Liver (tissue), 9 donors: ENCODE measurements around the gene PAFAH1B2. TPM values are rescaled to one million over a fixed set of nuclear protein-coding genes. Genes with fewer than 3 reads are reported as not detected.

Experiments
- DNase-seq: peaks from one replicate; pipeline ENCODE4 v3.0.0-alpha.2; 2017; ENCODE audit warnings: low spot score
- H3K27ac ChIP-seq, 2 donors: one replicate each; pipeline ENCODE4 v1.7.0; 2013; ENCODE audit warnings: inconsistent platforms in 2 of 2, low read length in 2 of 2, control low read depth in 1 of 2, low read depth in 1 of 2, mild to moderate bottlenecking in 1 of 2
- H3K27me3 ChIP-seq, 4 donors: one replicate each; pipeline versions ENCODE4 v1.6.1 to v1.7.0; 2013; ENCODE audit warnings: low read length in 3 of 4, inconsistent platforms in 1 of 4, mild to moderate bottlenecking in 1 of 4, moderate library complexity in 1 of 4; ENCODE audit not compliant: control insufficient read depth in 4 of 4, insufficient read depth in 4 of 4
- H3K36me3 ChIP-seq, 4 donors: one replicate each; pipeline versions ENCODE4 v1.6.1 to v1.7.0; 2013; ENCODE audit warnings: low read length in 3 of 4, mild to moderate bottlenecking in 3 of 4, low read depth in 1 of 4, moderate library complexity in 1 of 4; ENCODE audit not compliant: control insufficient read depth in 4 of 4, insufficient read depth in 3 of 4
- H3K4me1 ChIP-seq, 4 donors: one replicate each; pipeline versions ENCODE4 v1.6.1 to v1.7.0; 2013; ENCODE audit warnings: low read length in 3 of 4, mild to moderate bottlenecking in 3 of 4, moderate library complexity in 1 of 4; ENCODE audit not compliant: control insufficient read depth in 4 of 4, insufficient read depth in 4 of 4
- H3K4me3 ChIP-seq, 3 donors: one replicate each; pipeline versions ENCODE4 v1.6.1 to v1.7.0; 2013; ENCODE audit warnings: low read length in 3 of 3, control low read depth in 1 of 3, low read depth in 1 of 3, mild to moderate bottlenecking in 1 of 3
- H3K9ac ChIP-seq, 2 donors: one replicate each; pipeline ENCODE4 v1.7.0; 2013; ENCODE audit warnings: low read length in 2 of 2, mild to moderate bottlenecking in 2 of 2, moderate library complexity in 2 of 2, control low read depth in 1 of 2, low read depth in 1 of 2
- H3K9me3 ChIP-seq, 4 donors: one replicate each; pipeline versions ENCODE4 v1.6.1 to v1.7.0; 2013; ENCODE audit warnings: low read length in 3 of 4; ENCODE audit not compliant: control insufficient read depth in 4 of 4
- CTCF ChIP-seq: fragments of 150-350 bp; IDR thresholded peaks from 2 replicates; pipeline ENCODE4 v1.5.1; 2017; ENCODE audit warnings: improper control_type of control experiment, low read depth, low read length; ENCODE audit not compliant: missing input control
- EGR1 ChIP-seq, 2 donors: IDR thresholded peaks; 2 replicates each; pipeline ENCODE4 v1.6.1; 2016 to 2018; ENCODE audit warnings: antibody characterized with exemption in 2 of 2, low read depth in 2 of 2
- FOXA1 ChIP-seq: IDR thresholded peaks from 2 replicates; pipeline ENCODE4 v1.6.1; 2016; ENCODE audit warnings: antibody characterized with exemption
- FOXA2 ChIP-seq: IDR thresholded peaks from 2 replicates; pipeline ENCODE4 v1.6.1; 2016; ENCODE audit warnings: antibody characterized with exemption
- HNF4A ChIP-seq, 2 donors: conservative IDR thresholded peaks; 2 replicates each; pipeline ENCODE4 v1.6.1; 2016; ENCODE audit warnings: antibody characterized with exemption in 2 of 2, mild to moderate bottlenecking in 2 of 2
- HNF4G ChIP-seq: IDR thresholded peaks from 2 replicates; pipeline ENCODE4 v1.6.1; 2016; ENCODE audit warnings: antibody characterized with exemption
- JUND ChIP-seq, 2 donors: IDR thresholded peaks; 2 replicates each; pipeline ENCODE4 v1.6.1; 2016; ENCODE audit warnings: antibody characterized with exemption in 2 of 2
- MAX ChIP-seq: IDR thresholded peaks from 2 replicates; pipeline ENCODE4 v1.6.1; 2016; ENCODE audit warnings: antibody characterized with exemption
- NR2F2 ChIP-seq: IDR thresholded peaks from 2 replicates; pipeline ENCODE4 v1.6.1; 2016; ENCODE audit warnings: antibody characterized with exemption
- RAD21 ChIP-seq, 2 donors: IDR thresholded peaks; 2 replicates each; pipeline ENCODE4 v1.6.1; 2016; ENCODE audit warnings: antibody characterized with exemption in 2 of 2, mild to moderate bottlenecking in 2 of 2
- RXRA ChIP-seq, 2 donors: IDR thresholded peaks; 2 replicates each; pipeline ENCODE4 v1.6.1; 2017 to 2018; ENCODE audit warnings: antibody characterized with exemption in 2 of 2, mild to moderate bottlenecking in 1 of 2
- SP1 ChIP-seq: IDR thresholded peaks from 2 replicates; pipeline ENCODE4 v1.6.1; 2018; ENCODE audit warnings: antibody characterized with exemption, mild to moderate bottlenecking
- TAF1 ChIP-seq: conservative IDR thresholded peaks from 2 replicates; pipeline ENCODE4 v1.6.1; 2016; ENCODE audit warnings: antibody characterized with exemption, mild to moderate bottlenecking
- YY1 ChIP-seq: IDR thresholded peaks from 2 replicates; pipeline ENCODE4 v1.6.1; 2016; ENCODE audit warnings: antibody characterized with exemption, mild to moderate bottlenecking
- WGBS: extraction: QIAGEN DNeasy Blood & Tissue Kit; methylation state at CpG from one replicate; pipeline ENCODE4 v1.1.7; 2013; 5-methylcytosine and 5-hydroxymethylcytosine counted together
- polyA plus RNA-seq, 2 donors: library from polyadenylated mRNA; stranded (reverse) in 1 of 2; unstranded in 1 of 2; fragments of 200-250 nt in 1 of 2; fragments of >200 nt in 1 of 2; fragmentation: Nextera tagmentation in 1 of 2; extraction: Ambion mirVana in 1 of 2; gene quantifications; one replicate each; pipeline versions ENCODE4 v1.2.1 to v1.2.3, GENCODE V29; 2013 to 2015
- total RNA-seq, 2 donors: library from RNA; depleted of rRNA; stranded (reverse); fragments of >200 nt; gene quantifications; one replicate each; pipeline ENCODE4 v1.2.3, GENCODE V29; 2014
- TF ChIP-seq, protein P1 (sequence below): IDR thresholded peaks from 2 replicates; pipeline ENCODE4 v1.6.1; 2016; ENCODE audit warnings: antibody characterized with exemption
- TF ChIP-seq, protein P2 (sequence below): IDR thresholded peaks from 2 replicates; pipeline ENCODE4 v1.6.1; 2016; ENCODE audit warnings: antibody characterized with exemption
- donor health status: healthy.
- donor health status: healthy.
- donor health status: healthy.
- donor health status: healthy.
- donor health status: healthy.

The PAFAH1B2 gene
- total and polyA plus RNA-seq, 4 donors: 12.7 to 39.8 (median 24.9) TPM

- Histone ChIP-seq H3K9ac (no peak overlapping the region), H3K27ac (no peak overlapping the region), H3K27me3 (no peaks in the 10 kb centered on the region), H3K4me3 (no peak overlapping the region), H3K36me3 (no peaks in the 10 kb centered on the region), H3K4me1 (no peaks in the 10 kb centered on the region), H3K9me3 (no peaks in the 10 kb centered on the region)
- TF ChIP-seq RAD21 (IDR thresholded peaks at IDR 0.05): no peak
- TF ChIP-seq, protein P1, sequence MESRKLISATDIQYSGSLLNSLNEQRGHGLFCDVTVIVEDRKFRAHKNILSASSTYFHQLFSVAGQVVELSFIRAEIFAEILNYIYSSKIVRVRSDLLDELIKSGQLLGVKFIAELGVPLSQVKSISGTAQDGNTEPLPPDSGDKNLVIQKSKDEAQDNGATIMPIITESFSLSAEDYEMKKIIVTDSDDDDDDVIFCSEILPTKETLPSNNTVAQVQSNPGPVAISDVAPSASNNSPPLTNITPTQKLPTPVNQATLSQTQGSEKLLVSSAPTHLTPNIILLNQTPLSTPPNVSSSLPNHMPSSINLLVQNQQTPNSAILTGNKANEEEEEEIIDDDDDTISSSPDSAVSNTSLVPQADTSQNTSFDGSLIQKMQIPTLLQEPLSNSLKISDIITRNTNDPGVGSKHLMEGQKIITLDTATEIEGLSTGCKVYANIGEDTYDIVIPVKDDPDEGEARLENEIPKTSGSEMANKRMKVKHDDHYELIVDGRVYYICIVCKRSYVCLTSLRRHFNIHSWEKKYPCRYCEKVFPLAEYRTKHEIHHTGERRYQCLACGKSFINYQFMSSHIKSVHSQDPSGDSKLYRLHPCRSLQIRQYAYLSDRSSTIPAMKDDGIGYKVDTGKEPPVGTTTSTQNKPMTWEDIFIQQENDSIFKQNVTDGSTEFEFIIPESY: no peak
- TF ChIP-seq CTCF: no peak
- TF ChIP-seq, protein P2, sequence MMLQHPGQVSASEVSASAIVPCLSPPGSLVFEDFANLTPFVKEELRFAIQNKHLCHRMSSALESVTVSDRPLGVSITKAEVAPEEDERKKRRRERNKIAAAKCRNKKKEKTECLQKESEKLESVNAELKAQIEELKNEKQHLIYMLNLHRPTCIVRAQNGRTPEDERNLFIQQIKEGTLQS: no peak
- DNase-seq: no peak
- WGBS: 78% methylated on average over 5 of the region's 5 CpGs
Measured at GRCh38 chr11:117122556-117122955, 21.5 kb upstream of the PAFAH1B2 start.

DNA sequence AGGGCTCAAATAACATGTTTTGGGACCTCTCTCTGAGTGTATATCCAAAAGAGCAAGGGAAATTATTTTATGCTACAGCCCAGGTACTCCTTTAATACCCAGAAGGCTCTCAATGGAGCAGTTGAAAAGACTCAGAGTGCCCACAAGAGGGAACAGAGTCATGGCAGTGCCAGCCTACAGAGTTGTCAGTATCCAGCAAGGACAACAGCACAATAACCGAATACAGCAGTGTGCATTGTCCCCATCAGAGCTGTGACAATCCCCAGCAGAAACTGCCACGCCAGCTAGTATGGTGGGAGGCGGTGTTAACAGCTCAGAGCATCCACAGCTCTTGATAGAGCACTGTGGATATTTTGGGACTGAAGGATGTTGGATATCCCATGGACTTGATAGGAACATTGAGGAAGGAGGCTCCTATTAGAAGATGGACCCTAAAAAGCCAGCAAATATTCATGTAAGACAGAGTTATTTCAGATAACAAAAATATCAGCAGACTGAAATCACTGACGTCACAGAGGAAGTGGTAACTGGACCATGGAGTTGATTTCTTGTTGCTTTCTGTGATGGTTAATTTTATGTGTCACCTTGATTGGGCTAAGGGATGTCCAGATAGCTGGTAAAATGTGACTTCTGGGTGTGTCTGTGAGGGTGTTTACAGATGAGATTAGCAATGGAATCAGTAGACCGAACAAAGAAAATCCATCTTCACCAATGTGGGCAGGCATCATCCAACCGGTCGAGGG, 17.7 kb upstream of the PAFAH1B2 start:
- H3K27ac ChIP-seq: no peak overlapping the region
- TF ChIP-seq MAX: no peak
- TF ChIP-seq YY1: no peak
- TF ChIP-seq TAF1: no peak
- H3K9ac ChIP-seq: no peak overlapping the region
- no peak overlapping the region for H3K4me3 ChIP-seq
- 88% methylated on average over 7 of the region's 7 CpGs for WGBS
- peaks cover 0 to 4% (median 0%) of the 10 kb centered on the region in 4 donors for H3K4me1 ChIP-seq
- no peaks in the 10 kb centered on the region for H3K27me3 ChIP-seq
- no peaks in the 10 kb centered on the region for H3K9me3 ChIP-seq
- no peak for DNase-seq
- no peaks in the 10 kb centered on the region for H3K36me3 ChIP-seq

GRCh38 chr11:117127171-117127901, 16.8 kb upstream of the PAFAH1B2 start:
- Histone ChIP-seq H3K9ac (no peak overlapping the region), H3K4me1 (peaks cover 0 to 4% (median 0%) of the 10 kb centered on the region in 4 donors), H3K27me3 (no peaks in the 10 kb centered on the region), H3K4me3 (no peak overlapping the region), H3K27ac (no peak overlapping the region), H3K36me3 (no peaks in the 10 kb centered on the region), H3K9me3 (no peaks in the 10 kb centered on the region)
- TF ChIP-seq HNF4G: no peak
- TF ChIP-seq HNF4A (conservative IDR thresholded peaks at IDR 0.05): no peak
- no peak for TF ChIP-seq FOXA2
- TF ChIP-seq CTCF: no peak
- TF ChIP-seq JUND (IDR thresholded peaks at IDR 0.05): no peak
- TF ChIP-seq SP1: no peak
- no peak for TF ChIP-seq RXRA (IDR thresholded peaks at IDR 0.05)
- TF ChIP-seq, protein P1: no peak
- TF ChIP-seq EGR1 (IDR thresholded peaks at IDR 0.05; ENCODE audit: low read depth in 2 of 2): no peak
- no peak for TF ChIP-seq FOXA1
- TF ChIP-seq NR2F2: no peak
- TF ChIP-seq RAD21 (IDR thresholded peaks at IDR 0.05): no peak
- no peak for DNase-seq
- WGBS: 89% methylated on average over 6 of the region's 6 CpGs
